Upper lobe of left lung (tissue), 6 donors: ENCODE results near the gene SAMMSON. TPM values are rescaled to one million over a fixed set of nuclear protein-coding genes. Genes with fewer than 3 reads are reported as not detected.

Experiments
- ATAC-seq, 2 donors: fragments of 200-7000 bp; cut with Tn5 transposase; one replicate each; pipeline ENCODE4 v1.9.1; 2022; ENCODE audit warnings: mild to moderate bottlenecking in 2 of 2, moderate library complexity in 2 of 2; ENCODE audit not compliant: low FRiP score in 2 of 2
- DNase-seq, 2 donors: peaks; one replicate each; pipeline ENCODE4 v3.0.0-alpha.2; 2019 to 2020
- H3K27ac ChIP-seq, 4 donors: fragments of 200-600 bp; sonication (generic); one replicate each; pipeline ENCODE4 v1.5.1; 2016 to 2019
- H3K27me3 ChIP-seq, 4 donors: fragments of 200-600 bp; sonication (generic); one replicate each; pipeline ENCODE4 v1.5.1; 2017 to 2019
- H3K36me3 ChIP-seq, 4 donors: fragments of 200-600 bp; sonication (generic); one replicate each; pipeline ENCODE4 v1.5.1; 2016 to 2019
- H3K4me1 ChIP-seq, 4 donors: fragments of 200-600 bp; sonication (generic); one replicate each; pipeline ENCODE4 v1.5.1; 2018 to 2019
- H3K4me3 ChIP-seq, 4 donors: fragments of 200-600 bp; sonication (generic); one replicate each; pipeline ENCODE4 v1.5.1; 2017 to 2019; ENCODE audit warnings: mild to moderate bottlenecking in 2 of 4, moderate library complexity in 1 of 4
- H3K9me3 ChIP-seq, 4 donors: fragments of 200-600 bp; sonication (generic); one replicate each; pipeline ENCODE4 v1.5.1; 2018 to 2019
- EP300 ChIP-seq, 4 donors: sonication (generic); formaldehyde crosslinking; IDR thresholded peaks; one replicate each; pipeline ENCODE4 v1.5.1; 2017; ENCODE audit warnings: antibody characterized with exemption in 4 of 4, control low read depth in 2 of 4
- POLR2A ChIP-seq, 4 donors: fragments of 450-650 bp; IDR thresholded peaks; one replicate each; pipeline ENCODE4 v1.5.1; 2016 to 2017; ENCODE audit warnings: antibody characterized with exemption in 4 of 4, mild to moderate bottlenecking in 2 of 4
- POLR2AphosphoS5 ChIP-seq, 2 donors: sonication (generic); formaldehyde crosslinking; IDR thresholded peaks; one replicate each; pipeline ENCODE4 v1.5.1; 2017; ENCODE audit warnings: antibody characterized with exemption in 2 of 2
- WGBS, 2 donors: methylation state at CpG; one replicate each; pipeline ENCODE4 v1.1.5; 2017 to 2018; 5-methylcytosine and 5-hydroxymethylcytosine counted together
- total RNA-seq, 6 donors: library from RNA; depleted of rRNA in 4 of 6; stranded (reverse); fragments of >200 nt in 4 of 6; gene quantifications; one replicate each; pipeline versions ENCODE4 v1.1.0 to v1.2.1, GENCODE V29; 2016 to 2021
- TF ChIP-seq, protein P1 (sequence below), 6 experiments: fragments of 450-650 bp in 4 of 6; fragments of 200-600 bp in 2 of 6; sonication (generic) in 2 of 6; IDR thresholded peaks; one replicate each; pipeline ENCODE4 v1.5.1; 2016 to 2019; ENCODE audit warnings: antibody characterized with exemption in 6 of 6
- donor health status: DM: no; HTN: no; CAD: no; lungs with moderate emphysema.
- donor health status: DM: no; HTN: yes; CAD: no; lungs with severe emphysema.

The SAMMSON gene
- total RNA-seq, 6 donors from 2014 or later: 0.30 TPM; not detected in 5

DNA sequence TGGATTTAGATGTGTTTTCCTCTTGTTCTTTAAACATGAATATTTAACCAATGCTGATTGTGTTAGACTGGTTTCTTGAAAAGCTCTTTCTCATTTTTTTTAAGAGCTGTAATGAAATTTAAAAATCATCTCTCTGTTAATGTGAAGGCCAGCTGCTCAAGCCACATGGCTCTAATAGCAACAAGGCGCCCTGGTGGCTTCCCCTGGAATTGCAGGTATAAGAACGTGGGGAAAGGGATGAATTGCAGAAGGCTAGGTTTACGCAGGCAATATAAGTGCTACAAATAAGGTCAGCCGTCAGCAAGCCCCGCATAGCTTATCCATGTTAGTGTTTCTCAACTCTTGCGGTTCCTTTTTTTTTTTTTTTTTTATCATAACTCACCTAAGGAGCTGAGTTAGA lies 108.5 kb downstream of the SAMMSON start:
- ATAC-seq (no peak), DNase-seq (no peak)
- Histone ChIP-seq H3K9me3 (no peaks in the 10 kb centered on the region), H3K36me3 (no peaks in the 10 kb centered on the region), H3K27ac (no peak overlapping the region), H3K27me3 (no peaks in the 10 kb centered on the region), H3K4me3 (no peak overlapping the region), H3K4me1 (no peaks in the 10 kb centered on the region)
- TF ChIP-seq, protein P1, sequence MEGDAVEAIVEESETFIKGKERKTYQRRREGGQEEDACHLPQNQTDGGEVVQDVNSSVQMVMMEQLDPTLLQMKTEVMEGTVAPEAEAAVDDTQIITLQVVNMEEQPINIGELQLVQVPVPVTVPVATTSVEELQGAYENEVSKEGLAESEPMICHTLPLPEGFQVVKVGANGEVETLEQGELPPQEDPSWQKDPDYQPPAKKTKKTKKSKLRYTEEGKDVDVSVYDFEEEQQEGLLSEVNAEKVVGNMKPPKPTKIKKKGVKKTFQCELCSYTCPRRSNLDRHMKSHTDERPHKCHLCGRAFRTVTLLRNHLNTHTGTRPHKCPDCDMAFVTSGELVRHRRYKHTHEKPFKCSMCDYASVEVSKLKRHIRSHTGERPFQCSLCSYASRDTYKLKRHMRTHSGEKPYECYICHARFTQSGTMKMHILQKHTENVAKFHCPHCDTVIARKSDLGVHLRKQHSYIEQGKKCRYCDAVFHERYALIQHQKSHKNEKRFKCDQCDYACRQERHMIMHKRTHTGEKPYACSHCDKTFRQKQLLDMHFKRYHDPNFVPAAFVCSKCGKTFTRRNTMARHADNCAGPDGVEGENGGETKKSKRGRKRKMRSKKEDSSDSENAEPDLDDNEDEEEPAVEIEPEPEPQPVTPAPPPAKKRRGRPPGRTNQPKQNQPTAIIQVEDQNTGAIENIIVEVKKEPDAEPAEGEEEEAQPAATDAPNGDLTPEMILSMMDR (IDR thresholded peaks at IDR 0.05): peak in 2 of 6 experiments; percentile 28 to 30
- no peak for TF ChIP-seq POLR2A (IDR thresholded peaks at IDR 0.05)
- 59 to 69% methylated on average over 6 of the region's 6 CpGs for WGBS, 2 donors

DNA sequence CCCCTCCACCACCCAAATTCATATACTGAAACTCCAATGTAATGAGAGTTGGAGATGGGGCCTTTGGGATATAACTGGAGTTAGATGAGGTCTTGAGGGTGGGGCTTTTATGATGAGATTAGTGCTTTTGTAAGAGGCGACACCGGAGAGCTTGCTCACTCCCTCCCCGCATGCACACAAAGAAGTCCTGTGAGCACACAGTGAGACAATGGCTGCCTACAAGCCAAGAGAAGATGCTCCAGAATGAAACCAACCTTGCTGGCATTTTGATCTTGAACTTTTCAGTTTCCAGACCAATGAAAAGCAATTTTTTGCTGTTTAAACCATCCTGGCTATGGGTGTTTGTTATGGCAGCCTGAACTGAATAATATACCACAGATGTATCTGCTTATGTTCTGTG lies 109.0 kb downstream of the SAMMSON start:
- TF ChIP-seq POLR2A (IDR thresholded peaks at IDR 0.05) (no peak), EP300 (IDR thresholded peaks at IDR 0.05) (no peak), POLR2AphosphoS5 (IDR thresholded peaks at IDR 0.05) (no peak)
- TF ChIP-seq, protein P1 (IDR thresholded peaks at IDR 0.05): no peak
- H3K9me3 ChIP-seq: no peaks in the 10 kb centered on the region
- H3K4me3 ChIP-seq: no peak overlapping the region
- ATAC-seq (no peak), DNase-seq (no peak)
- no peaks in the 10 kb centered on the region for H3K27me3 ChIP-seq
- no peaks in the 10 kb centered on the region for H3K36me3 ChIP-seq
- H3K27ac ChIP-seq: no peak overlapping the region
- 90 to 92% methylated on average over 3 of the region's 3 CpGs for WGBS, 2 donors
- H3K4me1 ChIP-seq: no peaks in the 10 kb centered on the region

DNA sequence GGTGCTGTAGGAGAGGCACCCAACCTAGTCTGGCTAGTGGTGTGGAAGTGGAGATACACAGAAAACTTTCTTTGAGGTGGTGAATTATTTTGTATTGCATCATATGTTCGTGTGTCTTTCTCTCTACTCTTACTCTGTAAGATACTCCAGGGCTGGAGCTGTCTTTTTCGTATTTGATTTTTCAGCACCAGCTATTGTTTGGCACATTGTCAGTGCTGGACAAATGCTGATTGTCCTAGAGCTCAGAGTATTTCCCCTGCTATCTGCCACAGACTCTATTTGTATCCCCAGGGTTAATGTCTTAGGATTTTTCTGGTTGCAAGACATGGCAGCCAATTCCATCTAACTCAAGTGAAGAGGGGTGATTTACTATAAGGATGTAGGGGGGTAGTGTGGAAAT lies 110.5 kb downstream of the SAMMSON start:
- TF ChIP-seq POLR2AphosphoS5 (IDR thresholded peaks at IDR 0.05) (no peak), POLR2A (IDR thresholded peaks at IDR 0.05) (no peak), EP300 (IDR thresholded peaks at IDR 0.05) (no peak)
- TF ChIP-seq, protein P1 (IDR thresholded peaks at IDR 0.05): no peak
- Histone ChIP-seq H3K27ac (no peak overlapping the region), H3K27me3 (no peaks in the 10 kb centered on the region), H3K36me3 (no peaks in the 10 kb centered on the region), H3K4me3 (no peak overlapping the region), H3K4me1 (no peaks in the 10 kb centered on the region), H3K9me3 (no peaks in the 10 kb centered on the region)
- DNase-seq: no peak
- WGBS, 2 donors: 51 to 68% methylated on average over 2 of the region's 2 CpGs
- no peak for ATAC-seq

DNA sequence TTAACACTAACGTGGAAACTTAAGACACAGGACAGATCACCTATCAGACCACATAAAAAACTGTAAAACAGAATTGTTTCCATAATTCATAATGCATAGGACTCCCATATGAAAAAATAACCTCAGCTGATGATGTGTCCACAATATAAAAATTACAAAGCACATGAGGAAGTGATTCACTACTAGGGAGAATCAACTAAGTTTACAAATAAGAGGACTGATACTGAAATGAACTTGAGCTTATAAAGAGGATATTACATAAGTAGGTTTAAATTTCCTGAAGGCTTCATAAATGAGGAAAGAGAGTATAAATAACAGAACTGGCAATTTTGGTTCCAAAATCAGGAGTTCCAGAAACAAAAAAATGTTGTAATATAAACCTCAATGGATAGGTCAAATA lies 111.9 kb downstream of the SAMMSON start:
- no peak for ATAC-seq
- TF ChIP-seq POLR2A (IDR thresholded peaks at IDR 0.05) (no peak), POLR2AphosphoS5 (IDR thresholded peaks at IDR 0.05) (no peak), EP300 (IDR thresholded peaks at IDR 0.05) (no peak)
- TF ChIP-seq, protein P1 (IDR thresholded peaks at IDR 0.05): no peak
- Histone ChIP-seq H3K27ac (no peak overlapping the region), H3K9me3 (no peaks in the 10 kb centered on the region), H3K4me1 (no peaks in the 10 kb centered on the region), H3K36me3 (no peaks in the 10 kb centered on the region), H3K27me3 (no peaks in the 10 kb centered on the region), H3K4me3 (no peak overlapping the region)
- no peak for DNase-seq
- WGBS, 2 donors: 79 to 91% methylated on average over 1 of the region's 1 CpG

DNA sequence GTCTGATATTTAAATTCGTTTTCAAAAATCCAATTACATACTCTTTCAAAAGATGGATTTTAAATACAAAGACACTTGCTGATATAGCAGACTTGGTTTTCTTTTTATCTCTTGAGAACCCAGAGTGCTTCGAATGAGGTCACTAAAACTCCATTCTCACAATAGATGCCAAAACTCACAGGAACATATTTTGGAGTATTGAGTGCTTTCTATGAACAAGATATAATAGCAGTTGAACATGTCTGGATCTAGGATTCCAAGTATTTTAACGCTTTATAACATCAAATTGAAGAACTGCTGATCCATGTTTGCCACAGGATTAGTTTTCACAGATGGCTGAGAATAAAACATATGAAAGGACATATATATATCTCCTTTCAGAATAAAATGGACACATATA lies 113.2 kb downstream of the SAMMSON start:
- H3K4me3 ChIP-seq: no peak overlapping the region
- H3K36me3 ChIP-seq: no peaks in the 10 kb centered on the region
- TF ChIP-seq EP300 (IDR thresholded peaks at IDR 0.05) (no peak), POLR2AphosphoS5 (IDR thresholded peaks at IDR 0.05) (no peak), POLR2A (IDR thresholded peaks at IDR 0.05) (no peak)
- TF ChIP-seq, protein P1 (IDR thresholded peaks at IDR 0.05): no peak
- no peaks in the 10 kb centered on the region for H3K9me3 ChIP-seq
- H3K4me1 ChIP-seq: no peaks in the 10 kb centered on the region
- no peak overlapping the region for H3K27ac ChIP-seq
- WGBS, 2 donors: 70 to 74% methylated on average over 3 of the region's 3 CpGs
- no peak for ATAC-seq
- DNase-seq: no peak
- H3K27me3 ChIP-seq: no peaks in the 10 kb centered on the region
